ENCODE data around the gene DENND1A.

DNA sequence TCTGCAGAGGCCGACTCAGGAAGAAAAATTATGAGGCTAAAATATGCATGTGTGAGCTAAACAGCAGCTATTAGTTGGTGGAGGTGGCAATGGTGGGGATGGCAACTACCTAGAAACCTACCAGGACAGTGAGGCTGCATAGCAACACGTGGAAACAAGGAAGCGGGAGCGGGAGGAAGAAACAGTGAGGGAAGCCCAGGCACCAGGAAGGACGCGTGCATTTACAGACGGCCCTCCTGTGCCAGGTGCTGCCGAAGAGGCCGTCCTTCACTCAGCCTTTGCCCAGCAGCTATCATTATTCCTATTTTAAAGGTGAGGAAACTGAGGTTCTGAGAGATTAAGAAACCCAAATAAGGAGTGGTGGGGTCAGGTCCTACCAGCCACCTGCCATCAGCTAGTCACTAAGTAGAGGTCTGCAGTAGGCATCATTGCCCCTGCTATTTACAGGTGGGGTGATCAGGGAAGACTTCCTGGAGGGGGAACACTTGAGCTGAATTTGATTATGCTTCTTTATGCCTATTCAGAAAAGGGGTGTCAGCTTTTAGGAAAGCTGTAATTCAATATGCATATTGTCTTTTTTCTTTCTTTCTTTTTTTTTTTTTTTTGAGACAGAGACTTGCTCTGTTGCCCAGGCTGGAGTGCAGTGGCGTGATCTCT is 448.6 kb downstream of the DENND1A start:
- no peak for TF ChIP-seq YY1 (IDR thresholded peaks at IDR 0.05; ENCODE audit: insufficient read depth, insufficient read length)
- TF ChIP-seq SUZ12 (IDR thresholded peaks at IDR 0.05; ENCODE audit: extremely low read depth, insufficient read depth, insufficient read length), result no peak
- no peak for TF ChIP-seq ZNF274 (IDR thresholded peaks at IDR 0.05; ENCODE audit: low read depth, low read length)

Data from NT2/D1 (cell line).